ENCODE measurements around the gene RXRB. TPM values are rescaled to one million over a fixed set of nuclear protein-coding genes. Genes with fewer than 3 reads are reported as not detected.
A peak's percentile ranks its signal among the peaks of the same experiment; 100 is the strongest.

The RXRB gene
- total and polyA plus RNA-seq, 2 of the 13 experiments (the other 11 are each of a cell fraction or from before 2014, with no cell fraction given): 26.7 to 55.7 TPM

GRCh38 chr6:33204415-33205190, 4.1 kb upstream of the RXRB start, which contains the start of gene HSD17B8 (continued):
- TF ChIP-seq ATF7 (IDR thresholded peaks at IDR 0.05): no peak
- no peak for TF ChIP-seq ATF7 (CRISPR knock-in tag; IDR thresholded peaks at IDR 0.05)
- no peak for TF ChIP-seq ZNF446 (CRISPR knock-in tag; IDR thresholded peaks at IDR 0.05)
- TF ChIP-seq RFXAP (CRISPR knock-in tag; IDR thresholded peaks at IDR 0.05; ENCODE audit: borderline replicate concordance): peak; percentile 76; the same call in 1 of the 2 replicates
- peak; percentile 43 for TF ChIP-seq ZBTB7B (CRISPR knock-in tag; IDR thresholded peaks at IDR 0.05)
- peak; percentile 86 for TF ChIP-seq POLR2AphosphoS5 (IDR thresholded peaks at IDR 0.05; ENCODE audit: low read depth, low read length)
- TF ChIP-seq HNRNPH1 (optimal IDR thresholded peaks at IDR 0.05; ENCODE audit: low read depth, low read length): peak; percentile 86
- peak; percentile 94 for TF ChIP-seq NR2C2 (CRISPR knock-in tag; IDR thresholded peaks at IDR 0.05; ENCODE audit: borderline replicate concordance)
- TF ChIP-seq ARID2 (CRISPR knock-in tag; IDR thresholded peaks at IDR 0.05; ENCODE audit: borderline replicate concordance): peak; percentile 92
- TF ChIP-seq SMARCC2 (IDR thresholded peaks at IDR 0.05): no peak
- no peak for TF ChIP-seq GFI1 (CRISPR knock-in tag; IDR thresholded peaks at IDR 0.05; ENCODE audit: borderline replicate concordance)
- TF ChIP-seq ZBTB38 (CRISPR knock-in tag; IDR thresholded peaks at IDR 0.05): no peak
- TF ChIP-seq, protein P1, sequence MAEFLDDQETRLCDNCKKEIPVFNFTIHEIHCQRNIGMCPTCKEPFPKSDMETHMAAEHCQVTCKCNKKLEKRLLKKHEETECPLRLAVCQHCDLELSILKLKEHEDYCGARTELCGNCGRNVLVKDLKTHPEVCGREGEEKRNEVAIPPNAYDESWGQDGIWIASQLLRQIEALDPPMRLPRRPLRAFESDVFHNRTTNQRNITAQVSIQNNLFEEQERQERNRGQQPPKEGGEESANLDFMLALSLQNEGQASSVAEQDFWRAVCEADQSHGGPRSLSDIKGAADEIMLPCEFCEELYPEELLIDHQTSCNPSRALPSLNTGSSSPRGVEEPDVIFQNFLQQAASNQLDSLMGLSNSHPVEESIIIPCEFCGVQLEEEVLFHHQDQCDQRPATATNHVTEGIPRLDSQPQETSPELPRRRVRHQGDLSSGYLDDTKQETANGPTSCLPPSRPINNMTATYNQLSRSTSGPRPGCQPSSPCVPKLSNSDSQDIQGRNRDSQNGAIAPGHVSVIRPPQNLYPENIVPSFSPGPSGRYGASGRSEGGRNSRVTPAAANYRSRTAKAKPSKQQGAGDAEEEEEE (CRISPR knock-in tag; IDR thresholded peaks at IDR 0.05; ENCODE audit: borderline replicate concordance): no peak
- TF ChIP-seq MED8 (CRISPR knock-in tag; IDR thresholded peaks at IDR 0.05; ENCODE audit: insufficient replicate concordance): no peak
- TF ChIP-seq ZNF275 (CRISPR knock-in tag; IDR thresholded peaks at IDR 0.05; ENCODE audit: borderline replicate concordance): peak; percentile 84; the same call in 1 of the 2 replicates
- no peak for TF ChIP-seq STAT5B (CRISPR knock-in tag; IDR thresholded peaks at IDR 0.05)
- no peak for TF ChIP-seq MTF2 (CRISPR knock-in tag; IDR thresholded peaks at IDR 0.05; ENCODE audit: borderline replicate concordance)
- no peak for TF ChIP-seq PITX1 (CRISPR knock-in tag; IDR thresholded peaks at IDR 0.05)
- TF ChIP-seq ATF4 (CRISPR knock-in tag; IDR thresholded peaks at IDR 0.05): no peak
- TF ChIP-seq, protein P2, sequence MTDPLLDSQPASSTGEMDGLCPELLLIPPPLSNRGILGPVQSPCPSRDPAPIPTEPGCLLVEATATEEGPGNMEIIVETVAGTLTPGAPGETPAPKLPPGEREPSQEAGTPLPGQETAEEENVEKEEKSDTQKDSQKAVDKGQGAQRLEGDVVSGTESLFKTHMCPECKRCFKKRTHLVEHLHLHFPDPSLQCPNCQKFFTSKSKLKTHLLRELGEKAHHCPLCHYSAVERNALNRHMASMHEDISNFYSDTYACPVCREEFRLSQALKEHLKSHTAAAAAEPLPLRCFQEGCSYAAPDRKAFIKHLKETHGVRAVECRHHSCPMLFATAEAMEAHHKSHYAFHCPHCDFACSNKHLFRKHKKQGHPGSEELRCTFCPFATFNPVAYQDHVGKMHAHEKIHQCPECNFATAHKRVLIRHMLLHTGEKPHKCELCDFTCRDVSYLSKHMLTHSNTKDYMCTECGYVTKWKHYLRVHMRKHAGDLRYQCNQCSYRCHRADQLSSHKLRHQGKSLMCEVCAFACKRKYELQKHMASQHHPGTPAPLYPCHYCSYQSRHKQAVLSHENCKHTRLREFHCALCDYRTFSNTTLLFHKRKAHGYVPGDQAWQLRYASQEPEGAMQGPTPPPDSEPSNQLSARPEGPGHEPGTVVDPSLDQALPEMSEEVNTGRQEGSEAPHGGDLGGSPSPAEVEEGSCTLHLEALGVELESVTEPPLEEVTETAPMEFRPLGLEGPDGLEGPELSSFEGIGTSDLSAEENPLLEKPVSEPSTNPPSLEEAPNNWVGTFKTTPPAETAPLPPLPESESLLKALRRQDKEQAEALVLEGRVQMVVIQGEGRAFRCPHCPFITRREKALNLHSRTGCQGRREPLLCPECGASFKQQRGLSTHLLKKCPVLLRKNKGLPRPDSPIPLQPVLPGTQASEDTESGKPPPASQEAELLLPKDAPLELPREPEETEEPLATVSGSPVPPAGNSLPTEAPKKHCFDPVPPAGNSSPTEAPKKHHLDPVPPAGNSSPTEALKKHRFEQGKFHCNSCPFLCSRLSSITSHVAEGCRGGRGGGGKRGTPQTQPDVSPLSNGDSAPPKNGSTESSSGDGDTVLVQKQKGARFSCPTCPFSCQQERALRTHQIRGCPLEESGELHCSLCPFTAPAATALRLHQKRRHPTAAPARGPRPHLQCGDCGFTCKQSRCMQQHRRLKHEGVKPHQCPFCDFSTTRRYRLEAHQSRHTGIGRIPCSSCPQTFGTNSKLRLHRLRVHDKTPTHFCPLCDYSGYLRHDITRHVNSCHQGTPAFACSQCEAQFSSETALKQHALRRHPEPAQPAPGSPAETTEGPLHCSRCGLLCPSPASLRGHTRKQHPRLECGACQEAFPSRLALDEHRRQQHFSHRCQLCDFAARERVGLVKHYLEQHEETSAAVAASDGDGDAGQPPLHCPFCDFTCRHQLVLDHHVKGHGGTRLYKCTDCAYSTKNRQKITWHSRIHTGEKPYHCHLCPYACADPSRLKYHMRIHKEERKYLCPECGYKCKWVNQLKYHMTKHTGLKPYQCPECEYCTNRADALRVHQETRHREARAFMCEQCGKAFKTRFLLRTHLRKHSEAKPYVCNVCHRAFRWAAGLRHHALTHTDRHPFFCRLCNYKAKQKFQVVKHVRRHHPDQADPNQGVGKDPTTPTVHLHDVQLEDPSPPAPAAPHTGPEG (CRISPR knock-in tag; IDR thresholded peaks at IDR 0.05): peak; percentile 54; the same call in 1 of the 2 replicates
